ENCODE data around the gene TAAR5. TPM values are rescaled to one million over a fixed set of nuclear protein-coding genes. Genes with fewer than 3 reads are reported as not detected.

The TAAR5 gene
- total and polyA plus RNA-seq, 2 of the 8 experiments (the other 6 are each of a cell fraction or from before 2014, with no cell fraction given) = not detected

- Histone ChIP-seq H2BK5ac (ENCODE audit: low read depth, low read length) (no peak overlapping the region), H4K8ac (ENCODE audit: extremely low read depth, insufficient read depth, low read length) (no peak overlapping the region), H3K4me1 (replicated peaks in 1 of 4; ENCODE audit: control insufficient read depth in 3 of 4, insufficient read depth in 4 of 4, low read length in 3 of 4) (no peaks in the 10 kb centered on the region), H3K36me3 (ENCODE audit: control insufficient read depth in 2 of 4, insufficient read depth in 4 of 4, low read length in 3 of 4) (no peaks in the 10 kb centered on the region), H3K18ac (ENCODE audit: extremely low read depth, low read length) (no peak overlapping the region), H3K27me3 (replicated peaks in 1 of 4; ENCODE audit: control insufficient read depth in 3 of 4, extremely low read depth in 1 of 4, insufficient read depth in 3 of 4, low read length in 3 of 4) (no peaks in the 10 kb centered on the region), H2BK12ac (ENCODE audit: low read depth, low read length) (no peak overlapping the region), H3K9me3 (ENCODE audit: insufficient read depth in 2 of 2, low read depth in 1 of 2, low read length in 1 of 2) (no peaks in the 10 kb centered on the region), H3K4me3 (ENCODE audit: extremely low read depth in 1 of 4, insufficient read depth in 2 of 4, low read depth in 3 of 4, low read length in 4 of 4) (no peak overlapping the region), H3K23me2 (ENCODE audit: low read depth, low read length) (no peaks in the 10 kb centered on the region), H3K79me1 (ENCODE audit: low read depth, low read length) (no peaks in the 10 kb centered on the region), H2BK15ac (ENCODE audit: low read length) (no peak overlapping the region), H4K20me1 (replicated peaks in 1 of 2; ENCODE audit: control insufficient read depth in 1 of 2, insufficient read depth in 2 of 2, low read length in 2 of 2) (no peaks in the 10 kb centered on the region), H3K4ac (replicated peaks; ENCODE audit: insufficient read length, low read depth, low read length) (no peak overlapping the region), H2BK20ac (ENCODE audit: low read length) (no peak overlapping the region), H2AK5ac (ENCODE audit: low read depth, low read length) (no peak overlapping the region), H4K91ac (replicated peaks; ENCODE audit: insufficient read length, low read length) (no peak overlapping the region), H3K79me2 (ENCODE audit: control insufficient read depth in 1 of 2, insufficient read depth in 2 of 2, low read length in 2 of 2) (no peaks in the 10 kb centered on the region), H2BK120ac (replicated peaks; ENCODE audit: low read depth, low read length) (no peak overlapping the region), H3K23ac (ENCODE audit: insufficient read length) (no peak overlapping the region), H3K56ac (replicated peaks; ENCODE audit: insufficient read length, low read depth, low read length) (no peak overlapping the region), H2AFZ (ENCODE audit: low read length) (peak overlapping the region; percentile 10; the same call in 1 of the 2 replicates), H3K4me2 (ENCODE audit: insufficient read depth in 1 of 2, low read depth in 2 of 2, low read length in 2 of 2) (no peak overlapping the region), H3K14ac (ENCODE audit: insufficient read length) (no peak overlapping the region), H4K5ac (ENCODE audit: insufficient read length, low read depth, low read length) (no peak overlapping the region), H3K27ac (ENCODE audit: low read depth, low read length) (no peak overlapping the region), H3K9ac (replicated peaks in 1 of 4; ENCODE audit: extremely low read depth in 1 of 4, low read depth in 3 of 4, low read length in 3 of 4) (no peak overlapping the region)
- FAIRE-seq (no peak), DNase-seq (ENCODE audit: low read depth in 1 of 2, low spot score in 2 of 2) (no peak)
- no peak for TF ChIP-seq CHD2 (IDR thresholded peaks at IDR 0.05; ENCODE audit: low read length)
- no peak for TF ChIP-seq EGR1 (IDR thresholded peaks at IDR 0.05; ENCODE audit: borderline replicate concordance, low read depth, low read length)
- TF ChIP-seq SIN3A (conservative IDR thresholded peaks at IDR 0.05 in 1 of 2, IDR thresholded peaks at IDR 0.05 in 1 of 2; ENCODE audit: low read depth in 1 of 2, low read length in 2 of 2) = no peak
- TF ChIP-seq POU5F1 (IDR thresholded peaks at IDR 0.05; ENCODE audit: low read depth, low read length) = no peak
- no peak for TF ChIP-seq EP300 (IDR thresholded peaks at IDR 0.05; ENCODE audit: borderline replicate concordance in 1 of 2, low read depth in 2 of 2, low read length in 2 of 2)
- TF ChIP-seq SP2 (IDR thresholded peaks at IDR 0.05; ENCODE audit: low read length) = 0 out of 2 replicates have a peak, but pooled peaks have one; percentile 4
- WGBS, 2 experiments (ENCODE audit: extremely low coverage in 1 of 2, insufficient coverage in 1 of 2, insufficient read length in 1 of 2, insufficient replicate concordance in 2 of 2, low coverage in 1 of 2, low lambda C conversion rate in 2 of 2, missing lambda C conversion rate in 1 of 2) = 82% methylated on average over 6 of the region's 6 CpGs; no CpG with 5 or more reads in 1 of the 2 experiments
- ChIA-PET CTCF (ENCODE audit: partially characterized antibody) (no interaction called here), POLR2A (ENCODE audit: partially characterized antibody) (no interaction called here)
Measured at GRCh38 chr6:132623106-132623845, 33.7 kb upstream of the TAAR5 start.
